ENCODE measurements around the gene DCBLD1. TPM values are rescaled to one million over a fixed set of nuclear protein-coding genes. Genes with fewer than 3 reads are reported as not detected.
A peak's percentile ranks its signal among the peaks of the same experiment; 100 is the strongest.

DCBLD1 gene
- total RNA-seq, 1 experiment from 2014 or later = 28.2 TPM

GRCh38 chr6:117545161-117545595 is 62.7 kb downstream of the DCBLD1 start:
- no peak overlapping the region for H3K27ac Mint-ChIP-seq (ENCODE audit: unreplicated experiment)
- TF ChIP-seq CTCF (IDR thresholded peaks at IDR 0.05; ENCODE audit: unreplicated experiment) = no peak
- intact Hi-C loops (cut with micrococcal nuclease; ENCODE audit: unreplicated experiment) = no loop called here
- H3K4me1 Mint-ChIP-seq (ENCODE audit: low read depth, unreplicated experiment) = peaks cover 13% of the 10 kb centered on the region
- no peak overlapping the region for H3K4me3 Mint-ChIP-seq (ENCODE audit: low read depth, unreplicated experiment)
- peaks cover 36% of the 10 kb centered on the region for H3K36me3 Mint-ChIP-seq (ENCODE audit: insufficient read depth, unreplicated experiment)
- H3K27me3 Mint-ChIP-seq (ENCODE audit: unreplicated experiment) = no peaks in the 10 kb centered on the region
- CTCF ChIA-PET = no interaction called here
- peak; percentile 29 for DNase-seq
- no TSS peak for BruUV-seq (replicated peaks)
- H3K9me3 Mint-ChIP-seq (ENCODE audit: low read depth, unreplicated experiment) = no peaks in the 10 kb centered on the region

GRCh38 chr6:117546674-117547073 is 64.2 kb downstream of the DCBLD1 start:
- H3K4me3 Mint-ChIP-seq (ENCODE audit: low read depth, unreplicated experiment) = no peak overlapping the region
- DNase-seq = no peak
- intact Hi-C loops (cut with micrococcal nuclease; ENCODE audit: unreplicated experiment) = no loop called here
- no TSS peak for BruUV-seq (replicated peaks)
- peaks cover 29% of the 10 kb centered on the region for H3K36me3 Mint-ChIP-seq (ENCODE audit: insufficient read depth, unreplicated experiment)
- CTCF ChIA-PET = no interaction called here
- H3K4me1 Mint-ChIP-seq (ENCODE audit: low read depth, unreplicated experiment) = peaks cover 13% of the 10 kb centered on the region
- H3K27ac Mint-ChIP-seq (ENCODE audit: unreplicated experiment) = no peak overlapping the region
- no peak for TF ChIP-seq CTCF (IDR thresholded peaks at IDR 0.05; ENCODE audit: unreplicated experiment)
- H3K9me3 Mint-ChIP-seq (ENCODE audit: low read depth, unreplicated experiment) = no peaks in the 10 kb centered on the region
- H3K27me3 Mint-ChIP-seq (ENCODE audit: unreplicated experiment) = no peaks in the 10 kb centered on the region

GRCh38 chr6:117547688-117548621 is 65.5 kb downstream of the DCBLD1 start:
- Mint-ChIP-seq H3K4me3 (ENCODE audit: low read depth, unreplicated experiment) (no peak overlapping the region), H3K9me3 (ENCODE audit: low read depth, unreplicated experiment) (no peaks in the 10 kb centered on the region), H3K36me3 (ENCODE audit: insufficient read depth, unreplicated experiment) (peaks cover 19% of the 10 kb centered on the region), H3K27me3 (ENCODE audit: unreplicated experiment) (no peaks in the 10 kb centered on the region), H3K27ac (ENCODE audit: unreplicated experiment) (no peak overlapping the region), H3K4me1 (ENCODE audit: low read depth, unreplicated experiment) (peaks cover 13% of the 10 kb centered on the region)
- BruUV-seq (replicated peaks) = no TSS peak
- CTCF ChIA-PET = no interaction called here
- intact Hi-C loops (cut with micrococcal nuclease; ENCODE audit: unreplicated experiment) = no loop called here
- DNase-seq = no peak
- TF ChIP-seq CTCF (IDR thresholded peaks at IDR 0.05; ENCODE audit: unreplicated experiment) = no peak

DNA sequence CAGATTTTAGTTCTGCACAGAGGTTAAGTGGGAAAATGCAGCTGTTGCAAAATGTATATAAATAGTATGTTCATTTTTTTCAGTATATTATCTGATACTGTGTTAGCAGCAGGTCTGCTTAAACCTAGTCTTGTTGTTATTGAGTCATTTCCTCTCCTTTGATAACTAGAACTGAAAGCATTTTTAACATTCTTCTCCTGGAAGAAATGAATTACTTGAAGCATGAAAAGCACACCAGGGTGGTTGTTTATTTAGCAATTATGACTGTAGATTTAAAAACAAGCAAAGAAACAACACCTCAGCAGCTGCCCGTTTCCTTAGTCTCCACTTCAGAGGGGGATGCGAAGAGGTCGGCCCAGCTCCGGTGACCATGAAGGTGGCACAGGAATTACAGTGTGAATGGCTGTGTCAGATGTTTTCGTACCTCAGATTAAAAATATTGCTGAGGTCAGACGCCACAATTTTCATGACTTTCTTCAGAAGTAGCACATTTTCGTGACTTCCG is 66.4 kb downstream of the DCBLD1 start:
- TF ChIP-seq CTCF (IDR thresholded peaks at IDR 0.05; ENCODE audit: unreplicated experiment) = no peak
- Mint-ChIP-seq H3K9me3 (ENCODE audit: low read depth, unreplicated experiment) (no peaks in the 10 kb centered on the region), H3K27me3 (ENCODE audit: unreplicated experiment) (no peaks in the 10 kb centered on the region), H3K27ac (ENCODE audit: unreplicated experiment) (no peak overlapping the region), H3K4me3 (ENCODE audit: low read depth, unreplicated experiment) (no peak overlapping the region), H3K4me1 (ENCODE audit: low read depth, unreplicated experiment) (peaks cover 13% of the 10 kb centered on the region), H3K36me3 (ENCODE audit: insufficient read depth, unreplicated experiment) (peaks cover 16% of the 10 kb centered on the region)
- CTCF ChIA-PET = no interaction called here
- no TSS peak for BruUV-seq (replicated peaks)
- intact Hi-C loops (cut with micrococcal nuclease; ENCODE audit: unreplicated experiment) = no loop called here
- no peak for DNase-seq

Measured in Calu3 (cell line).